Left renal pelvis (tissue), 4 donors: Measurements from ENCODE around the gene CES2. TPM values are rescaled to one million over a fixed set of nuclear protein-coding genes. Genes with fewer than 3 reads are reported as not detected.

Experiments
- DNase-seq, 4 donors: peaks; one replicate each; pipeline ENCODE4 v3.0.0-alpha.2; 2013; ENCODE audit warnings: low read depth in 4 of 4, low spot score in 3 of 4
- polyA plus RNA-seq, 4 donors: library from polyadenylated mRNA; unstranded; fragments of 120-200 nt; gene quantifications; one replicate each; pipeline ENCODE4 v1.2.1, GENCODE V29; 2013; ENCODE audit not compliant: insufficient read length in 4 of 4

The CES2 gene
- polyA plus RNA-seq, 4 donors: 28.7 to 48.5 (median 36.1) TPM

DNA sequence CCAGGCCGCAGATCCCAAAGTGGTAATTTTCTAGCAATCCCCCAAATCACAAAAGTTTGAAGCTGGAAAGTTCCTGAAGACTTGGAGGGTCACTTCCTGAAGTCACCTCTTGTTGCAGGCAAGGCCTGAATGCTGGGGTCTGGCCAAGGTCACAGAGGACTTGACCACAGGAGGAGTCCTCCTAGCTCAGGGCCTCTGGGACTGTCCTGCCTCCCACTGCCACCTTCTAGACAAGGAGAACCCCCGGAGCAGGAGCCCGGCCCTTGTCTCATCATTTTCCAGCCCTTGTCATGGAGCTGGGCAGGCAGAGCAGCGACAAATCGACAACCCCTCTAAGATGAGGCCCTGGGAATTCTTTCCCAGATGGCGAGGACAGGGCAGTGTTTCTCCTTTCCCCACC is 17.0 kb upstream of the CES2 start:
- DNase-seq: no peak

- DNase-seq: peak in 2 of 4 donors; percentile 70 to 72
Measured at GRCh38 chr16:66918803-66919568, 16.3 kb upstream of the CES2 start, which contains the start of gene CDH16. Gene CDH16 (minus strand): TSS chr16:66918885. CDS start chr16:66918065, 820 bp downstream.

- DNase-seq: no peak
Measured at GRCh38 chr16:66919569-66920298, 15.6 kb upstream of the CES2 start.

GRCh38 chr16:66920299-66920590 is 15.1 kb upstream of the CES2 start:
- DNase-seq: no peak

- DNase-seq: no peak
Measured at GRCh38 chr16:66920924-66921680, 14.2 kb upstream of the CES2 start.

DNA sequence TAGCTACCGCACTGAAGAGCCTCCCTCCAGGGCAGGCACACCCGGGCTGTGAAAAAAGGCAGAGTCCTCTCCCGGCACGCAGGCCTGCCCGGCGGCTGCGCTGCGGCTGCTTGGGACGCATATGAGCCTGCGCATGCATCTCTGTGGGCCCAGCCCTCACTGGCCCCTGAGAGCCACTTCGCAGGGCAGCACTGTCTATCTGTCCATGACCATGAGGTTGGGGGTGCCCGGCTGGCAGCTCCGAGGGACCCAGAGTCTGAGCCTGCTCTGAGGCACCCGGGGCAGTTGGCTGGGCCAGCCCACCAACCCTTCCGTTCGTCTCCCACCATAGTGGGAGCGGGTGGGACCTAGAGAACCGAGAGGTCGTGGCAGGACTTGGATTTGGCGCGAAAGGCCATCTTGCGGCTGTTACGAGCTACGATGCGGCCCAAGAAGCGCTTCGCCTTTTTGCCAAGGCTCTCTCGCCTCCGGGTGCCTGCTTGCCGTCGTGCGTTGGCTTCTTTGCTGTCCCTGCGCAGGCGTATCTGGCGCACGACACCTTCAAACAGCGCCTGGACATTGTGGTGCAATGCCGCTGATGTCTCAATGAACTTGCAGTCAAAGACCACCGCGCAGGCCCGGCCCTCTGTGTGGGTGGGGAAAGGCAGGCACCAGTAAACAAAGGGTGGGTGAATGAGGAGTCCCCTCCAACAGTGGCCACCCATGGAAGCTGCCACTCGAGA is 13.4 kb upstream of the CES2 start:
- no peak for DNase-seq

DNA sequence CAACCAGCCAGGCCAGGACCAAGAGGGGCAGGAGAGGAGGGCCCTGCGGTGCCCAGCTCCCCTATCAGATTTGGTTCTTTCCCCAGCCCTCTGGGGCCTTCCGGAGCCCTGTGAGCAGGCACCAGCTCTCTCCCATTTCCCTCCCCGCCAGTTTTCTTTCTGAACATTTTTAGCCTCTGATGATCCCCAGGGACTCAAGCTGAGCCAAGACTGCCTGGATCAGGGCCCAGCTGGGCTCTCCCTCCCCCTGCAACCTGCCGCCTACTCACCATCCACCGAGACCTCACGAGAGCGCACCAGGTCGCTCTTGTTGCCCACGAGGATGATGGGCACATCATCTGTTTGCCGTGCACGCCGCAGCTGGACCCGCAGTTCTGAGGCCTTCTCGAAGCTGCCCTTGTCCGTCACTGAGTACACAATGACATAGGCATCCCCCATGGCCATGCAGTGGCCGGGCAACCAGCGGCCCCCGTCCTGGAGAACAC is 12.0 kb upstream of the CES2 start:
- DNase-seq: no peak

GRCh38 chr16:66923866-66924265 is 11.4 kb upstream of the CES2 start:
- no peak for DNase-seq

DNA sequence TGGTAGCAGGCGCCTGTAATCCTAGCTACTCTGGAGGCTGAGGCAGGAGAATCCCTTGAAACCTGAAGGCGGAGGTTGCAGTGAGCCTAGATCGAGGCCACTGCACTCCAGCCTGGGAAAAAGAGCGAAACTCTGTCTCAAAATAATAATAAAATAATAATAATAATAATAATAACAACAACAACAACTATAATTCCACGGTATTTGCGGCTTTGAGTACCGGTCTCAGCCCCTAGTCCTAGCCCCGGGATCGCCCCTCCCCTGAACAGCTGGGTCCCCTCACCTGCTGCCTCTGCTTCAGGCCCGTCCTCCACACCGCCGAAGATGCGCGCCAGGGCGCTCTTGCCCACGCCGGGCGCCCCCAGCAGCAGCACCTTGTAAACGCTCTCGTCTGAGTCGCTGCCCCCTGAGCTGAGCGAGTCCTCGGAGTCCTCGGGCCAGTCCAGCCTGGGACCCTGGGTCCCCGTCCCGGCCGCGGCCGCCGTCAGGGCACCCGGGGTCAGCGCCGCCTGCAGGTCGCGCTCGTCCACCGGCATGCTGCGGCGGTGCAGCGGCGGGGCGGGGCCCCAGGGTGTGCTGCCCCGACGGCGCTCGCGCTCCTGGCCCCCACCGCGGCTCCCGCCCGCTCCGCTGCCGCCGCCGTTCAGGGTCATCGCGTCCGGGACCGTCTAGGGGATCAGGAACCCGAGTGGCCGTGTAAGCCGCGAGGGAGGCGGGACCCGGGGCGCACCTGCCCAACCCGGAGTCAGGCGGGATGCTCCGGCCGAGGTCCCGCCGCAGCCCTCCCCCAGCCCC is 10.6 kb upstream of the CES2 start:
- DNase-seq: no peak

GRCh38 chr16:66925322-66925840 is 9.9 kb upstream of the CES2 start, which contains the start of gene RRAD:
Gene RRAD (minus strand): TSS chr16:66925535. CDS start chr16:66925179, 356 bp downstream.
- DNase-seq: no peak

DNA sequence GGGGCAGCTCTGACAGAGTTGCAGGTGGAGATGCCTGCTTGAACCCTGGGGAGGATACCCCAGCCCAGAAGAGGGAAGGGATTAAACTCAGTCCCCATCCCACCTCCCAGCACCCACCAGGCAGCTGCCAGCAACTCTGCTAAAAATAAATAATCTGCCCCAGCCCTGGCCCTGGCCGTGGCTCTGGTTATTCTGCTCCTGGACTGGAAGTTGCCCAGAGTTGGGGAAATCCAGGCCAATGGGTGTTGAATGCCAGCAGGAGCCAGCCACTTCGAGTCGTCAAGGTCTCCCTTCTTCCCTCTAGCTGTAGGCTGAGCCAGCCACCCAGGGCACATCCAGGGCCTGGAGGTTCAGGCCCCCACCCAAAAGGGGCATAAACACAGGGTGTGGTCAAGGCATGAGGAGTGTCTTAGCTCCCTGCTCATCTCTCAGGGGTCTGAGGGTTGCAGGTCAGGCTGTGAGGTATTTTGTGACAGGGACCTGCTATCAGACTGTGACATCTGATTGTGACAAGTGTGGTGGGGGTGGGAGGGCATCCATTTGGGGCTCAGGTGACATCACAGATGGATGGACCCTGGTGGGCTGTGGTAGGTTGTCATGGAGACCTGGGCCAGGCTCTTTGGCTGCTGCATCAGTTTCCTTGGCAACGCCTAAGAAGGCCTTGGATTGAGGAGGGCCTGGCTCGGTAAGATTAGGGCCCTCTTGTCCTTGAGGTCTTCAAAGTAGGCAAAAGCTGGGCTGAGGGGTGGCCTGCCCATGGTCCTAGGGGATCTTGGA is 9.0 kb upstream of the CES2 start:
- DNase-seq: no peak

- DNase-seq: no peak
Measured at GRCh38 chr16:66926961-66927436, 8.3 kb upstream of the CES2 start.

- no peak for DNase-seq
Measured at GRCh38 chr16:66927918-66928649, 7.2 kb upstream of the CES2 start.

DNA sequence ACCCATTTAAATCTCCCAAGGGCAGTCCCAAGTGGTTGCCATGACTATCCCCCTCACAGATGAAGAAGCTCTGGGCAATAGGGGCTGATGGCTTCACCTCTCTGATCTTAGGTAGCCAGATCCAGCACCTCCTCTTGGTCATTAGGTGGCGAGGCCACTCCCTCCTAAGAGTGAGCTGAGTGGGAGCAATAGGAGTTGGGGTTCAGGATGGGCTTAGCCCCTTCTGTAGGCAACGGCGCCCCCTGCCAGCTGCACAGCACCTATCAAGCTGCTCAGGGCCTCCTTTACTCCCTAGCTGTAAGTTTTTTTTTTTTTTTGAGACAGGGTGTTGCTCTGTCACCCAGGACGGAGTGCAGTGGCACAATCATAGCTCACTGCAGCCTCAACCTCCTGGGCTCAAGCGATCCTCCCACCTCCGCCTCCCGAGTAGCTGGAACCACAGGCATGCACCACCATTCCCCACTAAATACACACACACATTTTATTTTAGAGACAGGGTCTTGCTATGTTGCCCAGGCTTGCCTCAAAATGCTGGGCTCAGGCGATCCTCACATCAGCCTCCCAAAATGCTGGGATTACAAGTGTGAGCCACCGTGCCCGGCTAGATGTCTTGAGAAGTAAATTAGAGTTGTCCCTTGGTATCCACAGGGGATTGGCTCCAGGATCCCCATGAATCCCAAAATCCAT is 6.5 kb upstream of the CES2 start:
- no peak for DNase-seq

DNA sequence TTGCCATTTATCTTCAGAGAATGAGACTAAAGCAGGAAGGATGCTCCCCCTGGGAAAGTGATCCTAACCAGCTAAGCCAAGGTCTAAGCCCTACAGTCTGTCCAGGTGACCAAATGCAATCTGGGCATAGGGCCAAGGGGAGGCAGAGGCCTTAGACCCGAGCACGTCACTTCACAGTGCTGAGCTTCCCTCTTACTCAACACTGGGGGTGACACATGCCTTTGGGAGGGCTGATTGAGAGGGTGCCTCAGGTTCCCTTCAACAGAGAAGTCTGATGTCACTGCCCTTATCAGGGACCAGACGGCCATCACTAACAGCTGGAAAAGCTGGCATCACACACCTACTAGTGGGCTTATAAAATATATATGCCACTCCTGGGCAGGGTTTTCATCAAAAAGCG is 5.1 kb upstream of the CES2 start:
- no peak for DNase-seq

GRCh38 chr16:66931665-66932064 is 3.7 kb upstream of the CES2 start:
- no peak for DNase-seq

DNA sequence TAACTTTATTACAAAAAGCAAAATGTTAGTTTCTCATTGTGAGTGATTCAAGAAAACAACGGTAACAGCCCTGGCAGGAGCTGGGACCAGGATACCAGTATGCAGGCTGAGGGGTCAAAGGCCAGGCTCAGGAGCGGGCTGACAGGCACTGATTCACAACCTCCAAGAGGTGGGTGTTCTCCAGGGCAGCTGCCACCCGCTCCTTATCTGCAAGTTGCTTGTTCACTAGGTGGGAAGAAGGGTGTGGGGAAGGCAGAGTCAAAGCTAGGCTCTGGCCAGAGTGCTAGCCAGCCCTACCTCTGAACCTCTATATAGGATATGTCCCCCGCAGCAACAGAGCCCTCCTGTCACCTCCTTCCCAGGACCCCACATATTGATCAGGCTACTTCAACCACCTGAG is 3.2 kb upstream of the CES2 start:
- DNase-seq: no peak
